ENCODE data around the gene GPR161.

GRCh38 chr1:168135921-168136708 lies 615 bp downstream of the GPR161 start:
- TF ChIP-seq POLR2AphosphoS5 (IDR thresholded peaks at IDR 0.05; ENCODE audit: borderline replicate concordance, low read depth, low read length) (no peak), EZH2 (IDR thresholded peaks at IDR 0.05) (no peak)

Measured in SK-N-MC (cell line).